NCI-H460 (cell line): Measurements from ENCODE around the gene DLG1. TPM values are rescaled to one million over a fixed set of nuclear protein-coding genes. Genes with fewer than 3 reads are reported as not detected.
"Not testable (repeated sequence)": the region's sequence is repeated elsewhere in the genome, so short reads cannot be mapped to it uniquely, and the experiment has no call there.

Experiments
- DNase-seq: peaks from one replicate; pipeline ENCODE4 v3.0.0-alpha.2; 2016; ENCODE audit warnings: low read depth; ENCODE audit errors: extremely low read depth
- total RNA-seq: library from RNA; depleted of rRNA; stranded (reverse); fragments of >200 nt; shearing (Covaris generic); gene quantifications from 2 replicates; pipeline ENCODE4 v1.2.3, GENCODE V29; 2014

DLG1 gene
- total RNA-seq, 1 experiment from 2014 or later: 45.1 TPM

- no peak for DNase-seq
Measured at GRCh38 chr3:197218210-197218609, 80.2 kb downstream of the DLG1 start.

- no peak for DNase-seq
Measured at GRCh38 chr3:197216914-197217313, 81.5 kb downstream of the DLG1 start.

GRCh38 chr3:197216169-197216860, 82.1 kb downstream of the DLG1 start:
- DNase-seq: no peak

GRCh38 chr3:197212290-197212689, 86.1 kb downstream of the DLG1 start:
- no peak for DNase-seq

GRCh38 chr3:197211698-197212097, 86.7 kb downstream of the DLG1 start:
- DNase-seq: not testable (repeated sequence)

GRCh38 chr3:197209366-197210260, 88.8 kb downstream of the DLG1 start:
- no peak for DNase-seq

GRCh38 chr3:197206913-197207312, 91.5 kb downstream of the DLG1 start:
- no peak for DNase-seq

- DNase-seq: no peak
Measured at GRCh38 chr3:197205675-197206074, 92.7 kb downstream of the DLG1 start.

GRCh38 chr3:197205265-197205664, 93.1 kb downstream of the DLG1 start:
- no peak for DNase-seq

GRCh38 chr3:197204736-197205135, 93.7 kb downstream of the DLG1 start:
- DNase-seq: no peak

- DNase-seq: no peak
Measured at GRCh38 chr3:197203714-197204146, 94.7 kb downstream of the DLG1 start.

GRCh38 chr3:197202694-197203093, 95.7 kb downstream of the DLG1 start:
- no peak for DNase-seq

- no peak for DNase-seq
Measured at GRCh38 chr3:197201791-197202452, 96.5 kb downstream of the DLG1 start.

- DNase-seq: not testable (repeated sequence)
Measured at GRCh38 chr3:197200856-197201255, 97.6 kb downstream of the DLG1 start.

- DNase-seq: no peak
Measured at GRCh38 chr3:197197334-197197733, 101.1 kb downstream of the DLG1 start.

- DNase-seq: no peak
Measured at GRCh38 chr3:197196192-197196591, 102.2 kb downstream of the DLG1 start.

GRCh38 chr3:197195326-197195725, 103.1 kb downstream of the DLG1 start:
- DNase-seq: no peak

GRCh38 chr3:197193759-197194158, 104.7 kb downstream of the DLG1 start:
- not testable (repeated sequence) for DNase-seq

GRCh38 chr3:197191897-197192296, 106.5 kb downstream of the DLG1 start:
- DNase-seq: no peak

GRCh38 chr3:197189623-197190022, 108.8 kb downstream of the DLG1 start:
- DNase-seq: no peak

GRCh38 chr3:197188963-197189362, 109.4 kb downstream of the DLG1 start:
- DNase-seq: no peak
